Right cardiac atrium (tissue), 5 donors: ENCODE results near the gene ELP4. TPM values are rescaled to one million over a fixed set of nuclear protein-coding genes. Genes with fewer than 3 reads are reported as not detected.

ENCODE experiments used
- ATAC-seq, 2 donors: fragments of 200-7000 bp; cut with Tn5 transposase; one replicate each; pipeline versions ENCODE4 v1.8.0 to v1.9.1; 2020; ENCODE audit warnings: moderate library complexity in 2 of 2, mild to moderate bottlenecking in 1 of 2
- DNase-seq, 3 donors: peaks; one replicate each; pipeline ENCODE4 v3.0.0-alpha.2; 2020
- H3K27ac ChIP-seq: one replicate; pipeline ENCODE4 v1.5.1; 2013; ENCODE audit warnings: mild to moderate bottlenecking, low read length, control low read depth, moderate library complexity
- H3K27me3 ChIP-seq: one replicate; pipeline ENCODE4 v1.6.1; 2013; ENCODE audit not compliant: control insufficient read depth, insufficient read depth
- H3K4me1 ChIP-seq: one replicate; pipeline ENCODE4 v1.6.1; 2013; ENCODE audit warnings: low read length; ENCODE audit not compliant: control insufficient read depth, insufficient read depth
- H3K4me3 ChIP-seq: one replicate; pipeline ENCODE4 v1.5.1; 2013; ENCODE audit warnings: low read length, control low read depth
- H3K9me3 ChIP-seq: one replicate; pipeline ENCODE4 v1.6.1; 2013; ENCODE audit warnings: low read length; ENCODE audit not compliant: control insufficient read depth
- WGBS: extraction: QIAGEN DNeasy Blood & Tissue Kit; methylation state at CpG from one replicate; pipeline ENCODE4 v1.1.7; 2013; 5-methylcytosine and 5-hydroxymethylcytosine counted together
- intact Hi-C, 4 donors: fragments of 100-400 bp; cut with DNase I; formaldehyde crosslinking; loops; one replicate each; pipeline versions ENCODE4 v1.11.0 to v1.14.0; 2022 to 2023
- polyA plus RNA-seq: library from polyadenylated mRNA; stranded (reverse); fragments of 200-250 nt; gene quantifications from one replicate; pipeline ENCODE4 v1.2.3, GENCODE V29; 2013
- total RNA-seq, 4 donors: library from RNA; stranded (reverse); fragmentation: NEBNext Ultra II Directional; extraction: Animal tissue kit (Norgen Biotek cat#: 25700); gene quantifications; one replicate each; pipeline ENCODE4 v1.2.1, GENCODE V29; 2021
- donor health status: healthy with polysubstance abuse.
- donor health status: DM: no; HTN: yes; CAD: no.
- donor health status: DM: no; HTN: no; CAD: no.
- donor health status: DM: no; HTN: yes; CAD: no; lungs with severe emphysema.
- donor health status: DM: yes; HTN: yes; CAD: no.

ELP4 gene
- total and polyA plus RNA-seq, 5 donors: 13.2 to 17.9 (median 15.1) TPM

- Histone ChIP-seq H3K4me1 (peaks cover 12% of the 10 kb centered on the region), H3K9me3 (no peaks in the 10 kb centered on the region), H3K27me3 (no peaks in the 10 kb centered on the region), H3K27ac (no peak overlapping the region), H3K4me3 (no peak overlapping the region)
- 9% methylated on average over 9 of the region's 9 CpGs for WGBS
- intact Hi-C loops: no loop called here
- ATAC-seq (no peak), DNase-seq (no peak)
These were observed 298.5 kb downstream of the ELP4 start for GRCh38 chr11:31807799-31808667.

- no peak for DNase-seq
- ATAC-seq: no peak
- Histone ChIP-seq H3K27me3 (no peaks in the 10 kb centered on the region), H3K9me3 (no peaks in the 10 kb centered on the region), H3K27ac (no peak overlapping the region), H3K4me1 (peaks cover 15% of the 10 kb centered on the region), H3K4me3 (no peak overlapping the region)
- 9% methylated on average over 21 of the region's 21 CpGs for WGBS
- intact Hi-C loops: no loop called here
These were observed 299.4 kb downstream of the ELP4 start for GRCh38 chr11:31808721-31809540.

GRCh38 chr11:31809541-31809856 is 299.9 kb downstream of the ELP4 start:
- Histone ChIP-seq H3K27me3 (no peaks in the 10 kb centered on the region), H3K9me3 (no peaks in the 10 kb centered on the region), H3K27ac (no peak overlapping the region), H3K4me3 (no peak overlapping the region), H3K4me1 (peaks cover 15% of the 10 kb centered on the region)
- no peak for DNase-seq
- intact Hi-C loops: no loop called here
- 27% methylated on average over 6 of the region's 6 CpGs for WGBS
- ATAC-seq: no peak

GRCh38 chr11:31809857-31810778 is 300.6 kb downstream of the ELP4 start:
- intact Hi-C loops: no loop called here
- DNase-seq: peak in 2 of 3 donors; percentile 60 to 62
- WGBS: 2% methylated on average over 91 of the region's 91 CpGs
- ATAC-seq: peak; percentile 40 to 53
- Histone ChIP-seq H3K9me3 (no peaks in the 10 kb centered on the region), H3K27ac (no peak overlapping the region), H3K27me3 (no peaks in the 10 kb centered on the region), H3K4me3 (peak overlapping the region; percentile 64), H3K4me1 (peaks cover 15% of the 10 kb centered on the region)

- ATAC-seq: peak in 1 of 2 donors; percentile 28
- Histone ChIP-seq H3K4me3 (peak within 1 kb of the TSS; percentile 64), H3K4me1 (peaks cover 15% of the 10 kb centered on the region), H3K27ac (no peak within 1 kb of the TSS), H3K27me3 (no peaks in the 10 kb centered on the region), H3K9me3 (no peaks in the 10 kb centered on the region)
- 3% methylated on average over 49 of the region's 49 CpGs for WGBS
- intact Hi-C loops: no loop called here
- peak; percentile 44 to 75 (median 63) for DNase-seq
These were observed 301.4 kb downstream of the ELP4 start, which contains the start of gene PAX6 for GRCh38 chr11:31810779-31811647. Gene PAX6, minus strand, starts transcription at chr11:31811322. Its CDS starts 4,911 bp downstream, at chr11:31806411.

- Histone ChIP-seq H3K4me3 (peak overlapping the region; percentile 57), H3K27me3 (no peaks in the 10 kb centered on the region), H3K27ac (no peak overlapping the region), H3K4me1 (peaks cover 20% of the 10 kb centered on the region), H3K9me3 (no peaks in the 10 kb centered on the region)
- WGBS: 4% methylated on average over 63 of the region's 63 CpGs
- peak in 1 of 3 donors; percentile 49 for DNase-seq
- peak in 1 of 2 donors; percentile 42 for ATAC-seq
- intact Hi-C loops: no loop called here
These were observed 303.1 kb downstream of the ELP4 start for GRCh38 chr11:31812383-31813381.

GRCh38 chr11:31813391-31814175 is 304.0 kb downstream of the ELP4 start:
- intact Hi-C loops: no loop called here
- DNase-seq: peak in 1 of 3 donors; percentile 51

GRCh38 chr11:31814176-31814868 is 304.8 kb downstream of the ELP4 start:
- Histone ChIP-seq H3K4me1 (peaks cover 23% of the 10 kb centered on the region), H3K27ac (no peak overlapping the region), H3K4me3 (no peak overlapping the region), H3K9me3 (no peaks in the 10 kb centered on the region), H3K27me3 (no peaks in the 10 kb centered on the region)
- ATAC-seq (no peak), DNase-seq (peak in 1 of 3 donors; percentile 47)
- WGBS: 4% methylated on average over 38 of the region's 38 CpGs
- intact Hi-C loops: no loop called here

More at GRCh38 chr11:31813391-31814175, 304.0 kb downstream of the ELP4 start:
- no peak overlapping the region for H3K27ac ChIP-seq
- 3% methylated on average over 35 of the region's 35 CpGs for WGBS
- no peaks in the 10 kb centered on the region for H3K27me3 ChIP-seq
- no peak for ATAC-seq
- H3K9me3 ChIP-seq: no peaks in the 10 kb centered on the region
- H3K4me1 ChIP-seq: peaks cover 23% of the 10 kb centered on the region
- H3K4me3 ChIP-seq: peak overlapping the region; percentile 57
